COLO668 (cell line): ENCODE results near the gene CCT8L2.
"Not testable (repeated sequence)": the region's sequence is repeated elsewhere in the genome, so short reads cannot be mapped to it uniquely, and the experiment has no call there.

Experiments
- DNase-seq: peaks from one replicate; lab custom pipeline; 2025; ENCODE audit not compliant: unreplicated experiment; lab: John Stamatoyannopoulos, UW

CCT8L2 gene

DNA sequence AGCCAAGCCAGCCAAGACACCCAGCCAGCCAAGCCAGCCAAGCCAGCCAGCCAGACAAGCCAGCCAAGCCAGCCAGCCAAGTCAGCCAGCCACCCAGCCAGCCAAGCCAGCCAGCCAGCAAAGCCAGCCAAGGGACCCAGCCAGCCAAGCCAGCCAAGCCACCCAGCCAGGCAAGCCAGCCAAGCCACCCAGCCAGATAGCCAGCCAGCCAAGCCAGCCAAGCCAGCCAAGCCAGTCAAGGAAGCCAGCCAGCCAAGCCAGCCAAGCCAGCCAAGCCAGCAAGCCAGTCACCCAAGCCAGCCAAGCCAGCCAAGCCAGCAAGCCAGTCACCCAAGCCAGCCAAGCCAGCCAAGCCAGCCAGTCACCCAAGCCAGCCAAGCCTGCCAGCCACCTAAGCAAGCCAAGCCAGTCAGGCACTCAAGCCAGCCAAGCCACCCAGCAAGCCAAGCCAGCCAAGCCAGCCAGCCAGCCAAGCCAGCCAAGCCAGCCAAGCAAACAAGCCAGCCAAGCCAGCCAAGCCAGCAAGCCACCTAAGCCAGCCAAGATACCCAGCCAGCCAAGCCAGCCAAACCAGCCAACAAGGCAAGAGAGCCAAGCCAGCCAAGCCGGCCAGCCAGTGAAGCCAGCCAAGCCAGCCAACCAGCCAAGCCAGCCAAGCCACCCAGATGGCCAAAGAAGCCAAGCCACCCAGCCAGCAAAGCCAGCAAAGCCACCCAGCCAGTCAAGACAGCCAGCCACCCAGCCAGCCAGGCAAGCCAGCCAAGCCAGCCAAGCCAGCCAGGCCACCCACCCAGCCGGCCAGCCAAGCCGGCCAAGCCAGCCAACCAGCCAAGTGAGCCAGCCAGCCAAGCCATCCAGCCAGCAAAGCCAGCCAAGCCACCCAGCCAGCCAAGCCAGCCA lies 33.3 kb downstream of the CCT8L2 start:
- no peak for DNase-seq

DNA sequence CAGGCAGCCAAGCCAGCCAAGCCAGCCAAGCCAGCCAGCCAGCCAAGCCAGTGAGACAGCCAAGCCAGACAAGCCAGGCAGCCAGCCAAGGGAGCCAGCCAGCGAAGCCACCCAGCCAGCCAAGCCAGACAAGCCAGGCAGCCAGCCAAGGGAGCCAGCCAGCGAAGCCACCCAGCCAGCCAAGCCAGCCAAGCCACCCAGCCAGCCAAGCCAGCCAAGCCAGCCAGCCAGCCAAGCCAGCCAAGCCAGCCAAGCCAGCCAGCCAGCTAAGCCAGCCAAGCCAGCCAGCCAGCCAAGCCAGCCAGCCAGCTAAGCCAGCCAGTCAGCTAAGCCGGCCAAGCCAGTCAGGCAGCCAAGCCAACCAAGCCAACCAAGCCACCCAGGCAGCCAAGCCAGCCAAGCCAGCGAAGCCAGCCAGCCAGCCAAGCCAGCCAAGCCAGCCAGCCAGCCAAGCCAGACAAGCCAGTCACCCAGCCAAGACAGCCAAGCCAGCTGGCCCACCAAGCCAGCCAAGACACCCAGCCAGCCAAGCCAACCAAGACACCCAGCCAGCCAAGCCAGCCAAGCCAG lies 34.1 kb downstream of the CCT8L2 start:
- not testable (repeated sequence) for DNase-seq

GRCh38 chr22:16557511-16557910 lies 35.1 kb downstream of the CCT8L2 start:
- not testable (repeated sequence) for DNase-seq

DNA sequence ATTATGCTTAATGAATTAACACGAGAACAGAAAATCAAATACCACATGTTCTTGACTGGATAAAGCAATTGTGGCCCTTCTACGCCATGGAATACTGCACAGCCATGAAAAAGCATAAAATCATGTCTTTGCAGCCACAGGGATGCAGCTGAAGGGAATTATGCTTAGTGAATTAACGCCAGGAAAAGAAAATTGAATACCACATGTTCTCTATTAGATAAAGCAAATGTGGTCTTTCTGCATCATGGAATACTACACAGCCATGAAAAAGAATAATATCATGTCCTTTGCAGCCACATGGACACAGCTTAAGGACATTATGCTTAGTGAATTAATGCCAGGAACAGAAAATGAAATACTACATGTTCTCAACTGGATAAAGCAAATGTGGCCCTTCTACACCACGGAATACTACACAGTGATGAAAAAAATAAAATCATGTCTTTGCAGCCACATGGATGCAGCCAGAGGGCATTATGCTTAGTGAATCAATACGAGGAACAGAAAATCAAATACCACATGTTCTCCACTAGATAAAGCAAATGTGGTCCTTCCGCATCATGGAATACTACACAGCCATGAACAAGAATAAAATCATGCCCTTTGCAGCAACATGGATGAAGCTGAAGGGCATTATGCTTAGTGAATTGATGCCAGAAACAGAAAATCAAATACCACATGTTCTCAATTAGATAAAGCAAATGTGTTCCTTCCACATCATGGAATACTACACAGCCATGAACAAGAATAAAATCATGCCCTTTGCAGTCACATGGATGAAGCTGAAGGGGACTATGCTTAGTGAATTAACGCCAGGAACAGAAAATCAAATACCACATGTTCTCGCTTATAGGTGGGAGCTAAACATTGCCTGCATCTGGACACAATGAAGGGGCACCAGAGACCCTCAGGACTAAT lies 37.3 kb downstream of the CCT8L2 start:
- DNase-seq: not testable (repeated sequence)

DNA sequence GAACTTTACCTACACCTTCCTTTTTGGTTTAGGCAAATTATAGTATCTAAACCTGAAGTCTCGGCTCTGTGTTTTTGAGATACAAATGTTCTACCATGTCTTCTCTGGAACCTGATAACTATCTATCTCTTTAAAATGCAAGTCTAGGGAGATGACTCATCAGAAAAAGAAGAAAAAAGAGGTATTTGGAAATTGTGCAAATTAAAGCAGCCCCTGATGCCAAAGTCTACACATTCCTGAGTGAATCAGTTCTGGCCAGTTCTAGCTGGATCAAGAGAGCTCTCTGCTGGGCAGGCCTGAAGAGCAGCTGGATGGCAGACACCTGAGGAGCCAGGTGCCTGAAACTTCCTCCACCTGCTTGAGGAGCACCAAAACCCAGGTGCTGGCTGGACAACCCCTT lies 49.3 kb downstream of the CCT8L2 start:
- DNase-seq: not testable (repeated sequence)
